Fibroblast of skin of right biceps (primary cell): ENCODE results near the gene NGB.

ENCODE experiments used
- DNase-seq: peaks from one replicate; pipeline ENCODE4 v3.0.0-alpha.2; 2013

NGB gene

DNA sequence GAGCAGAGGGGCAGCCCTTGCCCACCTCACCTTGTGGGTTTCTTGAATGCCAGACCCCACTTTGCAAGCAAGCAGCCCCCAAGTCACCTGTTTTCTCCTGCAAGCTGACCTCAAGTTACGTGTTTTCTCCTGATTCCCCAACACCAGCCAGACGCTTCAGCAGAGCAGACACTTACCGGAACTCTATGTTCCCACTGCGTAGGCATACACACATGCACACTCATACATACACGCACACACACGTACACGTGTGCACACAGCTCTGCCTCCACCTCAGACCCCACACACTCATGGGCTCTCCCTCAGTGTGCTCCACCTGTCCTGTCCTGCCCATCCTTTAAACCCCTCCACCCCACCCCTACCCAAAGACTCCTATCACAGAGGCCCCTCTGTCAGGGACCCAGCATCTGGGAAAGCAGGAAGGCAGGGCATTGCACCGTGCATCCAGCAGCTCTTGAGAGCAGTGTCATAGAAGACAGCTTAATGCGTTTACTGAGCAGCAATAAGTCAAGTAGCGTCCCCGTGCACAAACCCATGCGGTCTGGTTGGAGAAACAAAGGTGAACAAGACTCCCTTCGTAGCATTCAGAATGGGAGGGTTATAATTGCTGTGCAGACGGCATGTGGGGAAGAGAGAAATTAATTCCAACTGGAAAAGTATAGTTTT lies 45.0 kb downstream of the NGB start:
- no peak for DNase-seq

DNA sequence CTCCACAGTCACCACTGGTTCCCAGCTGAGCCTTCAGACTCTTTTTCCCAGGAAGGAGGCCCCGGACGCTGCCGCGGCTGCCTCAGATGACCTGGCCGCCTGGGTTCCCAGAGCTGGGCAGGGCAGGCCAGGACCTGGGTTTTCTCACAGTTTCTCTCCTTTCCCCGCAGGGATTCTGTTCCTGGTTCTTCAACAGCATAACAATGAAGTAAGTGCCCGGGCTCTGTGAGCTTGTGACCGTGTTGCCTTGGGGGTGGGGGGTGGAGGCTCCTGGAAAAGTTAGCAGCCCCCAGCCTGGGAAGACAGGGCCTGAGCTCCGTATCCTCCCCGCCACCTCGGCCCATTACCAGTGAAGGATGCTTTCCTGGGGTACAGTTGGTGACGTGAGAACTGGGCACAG lies 45.8 kb downstream of the NGB start:
- no peak for DNase-seq

DNA sequence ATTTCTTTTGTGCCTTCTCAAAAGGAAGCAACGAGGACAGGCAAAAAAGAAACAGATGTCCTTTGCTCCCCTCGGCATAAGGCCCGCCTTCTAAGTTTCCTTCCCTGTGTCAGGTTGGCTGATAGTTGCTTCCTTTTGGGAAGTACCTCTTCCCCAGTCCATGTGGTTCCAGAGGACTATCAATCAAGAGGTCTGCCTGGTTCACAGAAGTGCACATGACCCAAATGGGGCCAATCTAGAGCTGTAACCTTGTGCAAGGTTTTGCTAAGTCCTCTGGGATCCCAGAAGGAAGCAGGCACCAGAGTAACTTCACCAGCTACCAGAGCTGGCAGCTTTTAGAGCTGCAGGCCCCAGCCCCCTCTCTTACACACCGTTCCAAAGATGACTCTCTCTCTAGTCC lies 46.8 kb downstream of the NGB start:
- no peak for DNase-seq

DNA sequence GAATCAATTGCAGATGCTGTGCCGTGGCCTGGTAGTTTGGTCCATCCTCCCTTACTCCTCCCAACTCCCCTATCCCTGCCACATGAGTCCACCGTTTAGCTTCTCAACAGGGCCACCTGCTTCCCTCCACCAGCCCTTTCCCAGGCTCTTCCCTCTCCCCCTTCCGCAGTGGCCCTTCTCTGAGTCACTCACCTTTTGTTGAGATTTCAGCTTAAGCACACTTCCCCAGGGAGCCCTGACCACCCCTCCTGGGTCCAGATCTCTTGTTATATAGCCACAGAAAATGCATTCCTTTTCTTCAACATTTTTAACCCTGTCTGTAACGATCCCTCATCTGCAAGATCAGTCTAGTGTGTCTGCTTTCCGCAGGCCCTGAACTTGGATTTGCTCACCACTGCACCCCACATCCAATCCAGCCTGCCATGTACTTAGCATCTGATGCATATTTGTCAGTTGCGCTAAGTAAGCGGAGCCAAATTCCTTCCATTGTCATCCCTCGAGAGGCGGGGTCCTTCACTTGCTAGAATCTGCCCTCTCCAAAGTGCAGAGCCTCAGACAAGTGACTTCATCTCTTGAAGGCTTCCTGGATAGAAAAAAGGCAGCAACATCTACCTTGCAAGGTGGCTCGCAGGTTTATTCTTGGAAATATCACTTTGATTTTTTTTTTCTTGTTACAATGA lies 48.3 kb downstream of the NGB start:
- DNase-seq = no peak

DNA sequence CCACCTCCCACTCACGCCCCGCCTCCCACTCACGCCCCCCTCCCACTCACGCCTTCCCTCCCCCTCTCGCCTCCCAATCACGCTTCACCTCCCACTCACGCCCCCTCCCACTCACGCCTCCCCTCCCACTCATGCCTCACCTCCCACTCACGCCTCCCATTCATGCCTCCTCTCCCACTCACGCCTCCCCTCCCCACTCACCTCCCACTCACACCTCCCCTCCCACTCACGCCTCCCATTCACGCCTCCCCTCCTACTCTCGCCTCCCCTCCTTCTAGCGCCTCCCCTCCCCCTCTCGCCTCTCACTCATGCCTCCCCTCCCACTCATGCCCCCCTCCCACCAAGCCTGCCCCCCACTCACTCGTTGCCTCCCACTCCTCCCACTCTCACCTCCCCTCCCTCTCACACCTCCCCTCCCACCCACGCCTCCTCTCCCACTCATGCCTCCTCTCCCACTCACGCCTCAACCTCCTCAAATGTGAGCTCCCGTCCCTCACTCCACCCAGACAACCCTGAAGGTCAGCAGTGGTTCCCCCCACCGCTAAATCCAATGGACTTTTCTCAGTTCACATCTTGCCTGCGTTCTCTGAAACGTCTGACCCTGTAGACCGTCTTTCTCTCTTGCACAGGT lies 49.6 kb downstream of the NGB start:
- no peak for DNase-seq

DNA sequence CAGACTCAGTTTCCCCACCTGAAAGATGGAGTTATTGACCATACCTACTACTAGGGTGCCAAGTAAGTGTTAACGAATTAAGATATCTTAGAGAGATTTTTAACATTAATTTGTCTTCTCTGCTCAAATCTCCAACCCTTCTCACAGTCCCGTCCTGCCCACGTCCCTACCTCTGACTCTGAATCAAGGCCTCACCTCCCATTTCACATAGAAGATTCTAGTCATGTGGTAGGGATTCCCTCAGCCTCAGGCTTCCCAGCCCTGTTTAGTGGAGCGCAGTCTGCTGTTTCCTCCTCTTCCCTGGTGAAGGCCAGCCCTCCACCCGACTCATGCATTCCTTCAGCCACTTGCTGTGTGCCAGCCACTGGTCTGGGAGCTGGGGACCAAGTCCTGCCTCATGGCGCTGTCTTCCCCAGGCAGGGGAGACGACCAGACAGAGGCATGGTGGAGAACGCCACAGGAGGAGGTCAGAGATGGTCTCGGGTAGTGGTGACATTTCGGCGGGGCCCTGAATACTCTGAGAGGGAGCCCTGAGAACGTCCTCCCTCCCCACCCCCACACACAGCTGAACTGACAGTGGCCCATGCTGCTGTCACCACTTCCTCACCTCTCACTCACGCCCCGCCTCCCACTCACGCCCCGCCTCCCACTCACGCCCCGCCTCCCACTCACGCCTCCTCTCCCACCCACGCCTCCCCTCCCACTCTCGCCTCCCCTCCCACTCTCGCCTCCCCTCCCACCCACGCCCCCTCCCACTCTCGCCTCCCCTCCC lies 50.6 kb downstream of the NGB start:
- DNase-seq = no peak

DNA sequence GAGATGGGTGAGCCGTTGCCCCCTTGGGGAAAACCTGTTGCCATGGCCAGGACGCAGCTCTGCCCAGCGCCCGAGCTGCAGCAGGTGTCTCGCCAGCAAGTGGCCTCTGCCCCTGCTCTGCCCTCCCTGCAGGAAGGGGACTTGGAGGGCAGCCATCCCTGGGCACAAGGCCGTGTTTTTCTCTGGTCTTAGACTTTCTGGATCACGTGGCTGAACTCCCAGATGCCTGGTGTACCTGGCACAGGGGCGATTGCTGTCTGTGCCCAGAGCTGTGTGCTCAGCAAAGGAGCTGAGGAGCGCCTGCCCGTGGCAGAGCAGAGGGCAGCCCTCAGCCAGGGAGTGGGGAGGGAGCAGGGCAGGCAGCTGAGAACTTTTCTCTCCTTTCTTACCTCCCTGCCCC lies 51.4 kb downstream of the NGB start:
- DNase-seq = no peak

DNA sequence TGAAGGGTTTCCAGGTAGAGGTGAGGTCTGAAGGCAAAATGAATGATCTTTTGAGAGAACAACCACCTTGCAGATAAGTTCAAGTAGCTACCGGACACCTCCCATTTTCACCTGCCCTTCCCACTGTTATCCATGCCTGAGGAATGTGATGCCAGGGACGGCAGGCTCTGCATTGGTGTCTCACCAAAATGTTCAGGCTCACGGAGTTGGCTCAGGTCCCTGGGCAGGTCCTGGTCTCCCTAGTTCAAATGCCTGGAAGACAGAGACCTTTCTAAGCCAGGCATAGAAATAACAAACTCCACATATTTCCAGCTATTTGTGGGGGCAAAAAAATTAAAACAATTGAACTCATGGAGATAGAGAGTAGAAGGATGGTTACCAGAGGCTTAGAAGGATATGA lies 53.5 kb downstream of the NGB start:
- no peak for DNase-seq
